HCT116 (cell line): ENCODE results near the gene AGAP1.

Source experiments
- EGR1 ChIP-seq: IDR thresholded peaks from 2 replicates; pipeline ENCODE4 v1.6.1; 2012; ENCODE audit warnings: low read depth
- POLR2A ChIP-seq: IDR thresholded peaks from 2 replicates; pipeline ENCODE4 v1.7.0; 2011; ENCODE audit warnings: borderline replicate concordance; ENCODE audit not compliant: insufficient read depth, insufficient read length; ENCODE audit errors: extremely low read depth
- ZFX ChIP-seq: fragments of 450-650 bp; IDR thresholded peaks from 2 replicates; pipeline ENCODE4 v1.6.1; 2017
- TF ChIP-seq, protein P1 (sequence below), 3 experiments: fragments of 200-600 bp in 1 of 3; sonication (generic) in 1 of 3; IDR thresholded peaks in 2 of 3; conservative IDR thresholded peaks in 1 of 3; 2 replicates each; pipeline ENCODE4 v1.5.1; 2012 to 2017; ENCODE audit warnings: low read depth in 2 of 3, low read length in 2 of 3, antibody characterized with exemption in 1 of 3, borderline replicate concordance in 1 of 3, control low read depth in 1 of 3, mild to moderate bottlenecking in 1 of 3, mixed read lengths in 1 of 3, mixed run types in 1 of 3, moderate library complexity in 1 of 3; ENCODE audit not compliant: insufficient read depth in 1 of 3
- TF ChIP-seq, protein P2 (sequence below): IDR thresholded peaks from 2 replicates; pipeline ENCODE4 v1.6.1; 2012
- TF ChIP-seq, protein P3 (sequence below): IDR thresholded peaks from 2 replicates; pipeline ENCODE4 v1.6.1; 2011; ENCODE audit warnings: mild to moderate bottlenecking, low read length, moderate library complexity; ENCODE audit not compliant: insufficient replicate concordance; ENCODE audit errors: extremely low read depth

DNA sequence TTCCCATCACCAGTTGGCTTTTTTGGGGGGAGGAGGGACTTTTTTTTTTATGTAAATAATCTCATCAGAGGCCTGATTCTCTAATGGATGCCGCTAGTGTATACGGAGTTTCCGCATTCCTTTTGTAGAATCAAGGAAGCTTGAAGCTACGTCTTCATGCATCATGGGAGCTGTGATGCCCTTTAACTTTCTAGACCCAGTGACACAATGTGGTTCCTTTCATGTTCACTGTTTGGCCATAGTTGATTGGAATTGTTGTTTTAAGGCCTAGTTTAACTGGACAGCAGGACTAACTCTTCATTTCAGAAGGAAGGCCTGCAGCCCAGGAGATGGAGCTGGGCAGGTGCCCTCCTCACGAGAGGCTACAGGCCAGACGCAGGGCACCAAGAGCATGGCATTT, 287.9 kb downstream of the AGAP1 start:
- TF ChIP-seq, protein P1, sequence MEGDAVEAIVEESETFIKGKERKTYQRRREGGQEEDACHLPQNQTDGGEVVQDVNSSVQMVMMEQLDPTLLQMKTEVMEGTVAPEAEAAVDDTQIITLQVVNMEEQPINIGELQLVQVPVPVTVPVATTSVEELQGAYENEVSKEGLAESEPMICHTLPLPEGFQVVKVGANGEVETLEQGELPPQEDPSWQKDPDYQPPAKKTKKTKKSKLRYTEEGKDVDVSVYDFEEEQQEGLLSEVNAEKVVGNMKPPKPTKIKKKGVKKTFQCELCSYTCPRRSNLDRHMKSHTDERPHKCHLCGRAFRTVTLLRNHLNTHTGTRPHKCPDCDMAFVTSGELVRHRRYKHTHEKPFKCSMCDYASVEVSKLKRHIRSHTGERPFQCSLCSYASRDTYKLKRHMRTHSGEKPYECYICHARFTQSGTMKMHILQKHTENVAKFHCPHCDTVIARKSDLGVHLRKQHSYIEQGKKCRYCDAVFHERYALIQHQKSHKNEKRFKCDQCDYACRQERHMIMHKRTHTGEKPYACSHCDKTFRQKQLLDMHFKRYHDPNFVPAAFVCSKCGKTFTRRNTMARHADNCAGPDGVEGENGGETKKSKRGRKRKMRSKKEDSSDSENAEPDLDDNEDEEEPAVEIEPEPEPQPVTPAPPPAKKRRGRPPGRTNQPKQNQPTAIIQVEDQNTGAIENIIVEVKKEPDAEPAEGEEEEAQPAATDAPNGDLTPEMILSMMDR (IDR thresholded peaks at IDR 0.05 in 2 of 3, conservative IDR thresholded peaks at IDR 0.05 in 1 of 3; ENCODE audit: borderline replicate concordance in 1 of 3, insufficient read depth in 1 of 3, low read depth in 2 of 3, low read length in 2 of 3): no peak
- TF ChIP-seq POLR2A (no peak), EGR1 (no peak), ZFX (no peak)
- TF ChIP-seq, protein P2, sequence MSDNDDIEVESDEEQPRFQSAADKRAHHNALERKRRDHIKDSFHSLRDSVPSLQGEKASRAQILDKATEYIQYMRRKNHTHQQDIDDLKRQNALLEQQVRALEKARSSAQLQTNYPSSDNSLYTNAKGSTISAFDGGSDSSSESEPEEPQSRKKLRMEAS: no peak
- TF ChIP-seq, protein P3, sequence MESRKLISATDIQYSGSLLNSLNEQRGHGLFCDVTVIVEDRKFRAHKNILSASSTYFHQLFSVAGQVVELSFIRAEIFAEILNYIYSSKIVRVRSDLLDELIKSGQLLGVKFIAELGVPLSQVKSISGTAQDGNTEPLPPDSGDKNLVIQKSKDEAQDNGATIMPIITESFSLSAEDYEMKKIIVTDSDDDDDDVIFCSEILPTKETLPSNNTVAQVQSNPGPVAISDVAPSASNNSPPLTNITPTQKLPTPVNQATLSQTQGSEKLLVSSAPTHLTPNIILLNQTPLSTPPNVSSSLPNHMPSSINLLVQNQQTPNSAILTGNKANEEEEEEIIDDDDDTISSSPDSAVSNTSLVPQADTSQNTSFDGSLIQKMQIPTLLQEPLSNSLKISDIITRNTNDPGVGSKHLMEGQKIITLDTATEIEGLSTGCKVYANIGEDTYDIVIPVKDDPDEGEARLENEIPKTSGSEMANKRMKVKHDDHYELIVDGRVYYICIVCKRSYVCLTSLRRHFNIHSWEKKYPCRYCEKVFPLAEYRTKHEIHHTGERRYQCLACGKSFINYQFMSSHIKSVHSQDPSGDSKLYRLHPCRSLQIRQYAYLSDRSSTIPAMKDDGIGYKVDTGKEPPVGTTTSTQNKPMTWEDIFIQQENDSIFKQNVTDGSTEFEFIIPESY: no peak
